ENCODE measurements around the gene PTGFR. TPM values are rescaled to one million over a fixed set of nuclear protein-coding genes. Genes with fewer than 3 reads are reported as not detected.

PTGFR gene
- total and polyA plus RNA-seq, 4 donors: 0.05 to 0.67 (median 0.40) TPM

DNA sequence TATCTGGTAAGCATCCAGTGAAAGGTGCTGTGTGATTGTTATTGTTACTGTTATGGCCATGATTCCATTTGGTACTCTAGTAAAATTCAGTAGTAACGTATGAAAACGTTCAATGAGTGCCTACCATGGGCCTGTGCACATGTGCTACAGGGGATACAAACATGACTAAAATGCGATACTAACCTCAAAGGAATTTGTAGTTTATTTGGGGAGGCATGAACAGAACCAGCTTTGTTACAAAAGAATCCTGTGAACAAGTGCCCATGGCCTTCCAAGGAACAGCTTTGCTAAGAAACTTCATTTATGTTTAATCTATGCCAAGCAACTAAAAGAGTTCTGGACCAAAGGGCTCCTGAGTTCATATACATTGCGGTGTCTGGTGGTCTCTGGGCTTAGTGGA lies 28.7 kb downstream of the PTGFR start (continued):
- TF ChIP-seq TAF1 (conservative IDR thresholded peaks at IDR 0.05): no peak

DNA sequence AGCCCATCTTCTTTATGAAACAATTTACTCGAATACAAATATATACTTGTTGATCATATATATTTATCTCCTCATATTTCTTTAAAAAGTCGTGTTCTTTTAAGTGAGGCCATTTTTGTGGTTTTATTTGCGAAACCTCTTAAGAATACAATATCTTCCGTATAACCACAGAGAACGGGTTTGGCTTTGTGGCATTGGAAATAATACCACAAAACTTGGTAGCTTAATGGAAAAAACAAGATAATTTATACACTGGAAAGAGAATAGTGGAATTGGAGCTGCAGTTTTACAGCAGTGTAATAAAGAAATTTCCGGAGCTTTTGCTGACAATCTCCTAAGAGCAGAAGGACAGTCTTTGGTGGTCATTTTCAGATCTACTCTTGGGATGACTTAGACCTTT lies 29.4 kb downstream of the PTGFR start:
- Histone ChIP-seq H3K36me3 (ENCODE audit: control insufficient read depth in 4 of 4, insufficient read depth in 3 of 4, low read depth in 1 of 4, low read length in 3 of 4) (no peaks in the 10 kb centered on the region), H3K4me3 (ENCODE audit: low read depth in 1 of 3, low read length in 3 of 3) (no peak overlapping the region), H3K9me3 (ENCODE audit: control insufficient read depth in 4 of 4, low read length in 3 of 4) (no peaks in the 10 kb centered on the region), H3K4me1 (ENCODE audit: control insufficient read depth in 4 of 4, insufficient read depth in 4 of 4, low read length in 3 of 4) (no peaks in the 10 kb centered on the region), H3K9ac (ENCODE audit: low read depth in 1 of 2, low read length in 2 of 2) (no peak overlapping the region), H3K27ac (ENCODE audit: low read depth in 1 of 2, low read length in 2 of 2) (no peak overlapping the region), H3K27me3 (ENCODE audit: control insufficient read depth in 4 of 4, insufficient read depth in 4 of 4, low read length in 3 of 4) (no peaks in the 10 kb centered on the region)
- TF ChIP-seq FOXA1 (IDR thresholded peaks at IDR 0.05) (no peak), NR2F2 (IDR thresholded peaks at IDR 0.05) (no peak), EGR1 (IDR thresholded peaks at IDR 0.05; ENCODE audit: low read depth in 2 of 2) (no peak), RAD21 (IDR thresholded peaks at IDR 0.05) (no peak), HNF4G (IDR thresholded peaks at IDR 0.05) (no peak), SP1 (IDR thresholded peaks at IDR 0.05) (no peak), JUND (IDR thresholded peaks at IDR 0.05) (no peak), HNF4A (conservative IDR thresholded peaks at IDR 0.05) (no peak), TAF1 (conservative IDR thresholded peaks at IDR 0.05) (no peak), YY1 (IDR thresholded peaks at IDR 0.05) (no peak), FOXA2 (IDR thresholded peaks at IDR 0.05) (no peak)
- TF ChIP-seq, protein P1, sequence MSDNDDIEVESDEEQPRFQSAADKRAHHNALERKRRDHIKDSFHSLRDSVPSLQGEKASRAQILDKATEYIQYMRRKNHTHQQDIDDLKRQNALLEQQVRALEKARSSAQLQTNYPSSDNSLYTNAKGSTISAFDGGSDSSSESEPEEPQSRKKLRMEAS (IDR thresholded peaks at IDR 0.05): no peak
- TF ChIP-seq, protein P2, sequence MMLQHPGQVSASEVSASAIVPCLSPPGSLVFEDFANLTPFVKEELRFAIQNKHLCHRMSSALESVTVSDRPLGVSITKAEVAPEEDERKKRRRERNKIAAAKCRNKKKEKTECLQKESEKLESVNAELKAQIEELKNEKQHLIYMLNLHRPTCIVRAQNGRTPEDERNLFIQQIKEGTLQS (IDR thresholded peaks at IDR 0.05): no peak
- WGBS: 85% methylated on average over 6 of the region's 6 CpGs
- no peak for DNase-seq (ENCODE audit: low spot score)

DNA sequence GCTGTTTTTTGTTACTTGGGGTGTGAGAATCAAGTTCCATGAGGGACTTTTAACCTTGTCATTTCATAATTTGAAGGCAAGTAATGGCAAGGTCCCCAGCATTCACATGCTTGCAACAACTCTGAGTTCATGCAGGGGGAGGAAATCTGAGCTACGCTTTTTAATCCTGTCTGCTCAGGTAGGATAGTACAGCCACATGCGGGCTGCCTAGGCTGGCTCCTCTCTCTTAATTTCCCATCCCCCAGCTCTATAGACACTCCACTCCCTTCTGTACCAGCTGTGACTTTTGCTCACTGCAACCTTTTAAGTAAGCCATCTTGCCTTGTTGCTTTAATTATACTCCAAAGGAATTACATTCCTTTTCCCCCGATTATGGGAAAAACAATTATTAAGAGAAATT lies 30.1 kb downstream of the PTGFR start:
- 79% methylated on average over 3 of the region's 3 CpGs for WGBS
- H3K4me1 ChIP-seq (ENCODE audit: control insufficient read depth in 4 of 4, insufficient read depth in 4 of 4, low read length in 3 of 4): no peaks in the 10 kb centered on the region
- no peak overlapping the region for H3K9ac ChIP-seq (ENCODE audit: low read depth in 1 of 2, low read length in 2 of 2)
- no peaks in the 10 kb centered on the region for H3K27me3 ChIP-seq (ENCODE audit: control insufficient read depth in 4 of 4, insufficient read depth in 4 of 4, low read length in 3 of 4)
- H3K9me3 ChIP-seq (ENCODE audit: control insufficient read depth in 4 of 4, low read length in 3 of 4): no peaks in the 10 kb centered on the region
- H3K4me3 ChIP-seq (ENCODE audit: low read depth in 1 of 3, low read length in 3 of 3): no peak overlapping the region
- TF ChIP-seq HNF4G (IDR thresholded peaks at IDR 0.05): no peak
- TF ChIP-seq, protein P2 (IDR thresholded peaks at IDR 0.05): no peak
- TF ChIP-seq RAD21 (IDR thresholded peaks at IDR 0.05): no peak
- no peak for TF ChIP-seq TAF1 (conservative IDR thresholded peaks at IDR 0.05)
- TF ChIP-seq, protein P3, sequence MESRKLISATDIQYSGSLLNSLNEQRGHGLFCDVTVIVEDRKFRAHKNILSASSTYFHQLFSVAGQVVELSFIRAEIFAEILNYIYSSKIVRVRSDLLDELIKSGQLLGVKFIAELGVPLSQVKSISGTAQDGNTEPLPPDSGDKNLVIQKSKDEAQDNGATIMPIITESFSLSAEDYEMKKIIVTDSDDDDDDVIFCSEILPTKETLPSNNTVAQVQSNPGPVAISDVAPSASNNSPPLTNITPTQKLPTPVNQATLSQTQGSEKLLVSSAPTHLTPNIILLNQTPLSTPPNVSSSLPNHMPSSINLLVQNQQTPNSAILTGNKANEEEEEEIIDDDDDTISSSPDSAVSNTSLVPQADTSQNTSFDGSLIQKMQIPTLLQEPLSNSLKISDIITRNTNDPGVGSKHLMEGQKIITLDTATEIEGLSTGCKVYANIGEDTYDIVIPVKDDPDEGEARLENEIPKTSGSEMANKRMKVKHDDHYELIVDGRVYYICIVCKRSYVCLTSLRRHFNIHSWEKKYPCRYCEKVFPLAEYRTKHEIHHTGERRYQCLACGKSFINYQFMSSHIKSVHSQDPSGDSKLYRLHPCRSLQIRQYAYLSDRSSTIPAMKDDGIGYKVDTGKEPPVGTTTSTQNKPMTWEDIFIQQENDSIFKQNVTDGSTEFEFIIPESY (IDR thresholded peaks at IDR 0.05): no peak
- DNase-seq (ENCODE audit: low spot score): no peak
- H3K27ac ChIP-seq (ENCODE audit: low read depth in 1 of 2, low read length in 2 of 2): no peak overlapping the region
- H3K36me3 ChIP-seq (ENCODE audit: control insufficient read depth in 4 of 4, insufficient read depth in 3 of 4, low read depth in 1 of 4, low read length in 3 of 4): no peaks in the 10 kb centered on the region

DNA sequence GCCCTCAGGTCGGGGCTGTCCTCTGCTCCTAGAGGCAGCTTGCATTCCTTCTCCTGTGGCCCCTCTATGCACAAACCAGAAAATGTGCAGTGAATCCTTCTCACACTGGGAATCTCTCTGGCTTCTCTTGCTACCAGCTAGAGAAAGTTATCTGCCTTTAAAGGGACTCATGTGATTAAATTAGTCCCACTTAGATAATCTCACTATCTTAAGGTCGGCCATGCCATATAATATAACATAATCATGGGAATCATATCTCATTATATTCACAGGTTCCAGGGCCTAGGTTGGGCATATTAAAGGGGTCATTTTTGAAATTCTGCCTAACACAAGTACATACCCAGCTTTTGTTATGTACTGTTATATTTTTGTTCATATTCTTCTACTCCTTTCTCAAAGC lies 31.4 kb downstream of the PTGFR start:
- Histone ChIP-seq H3K4me1 (ENCODE audit: control insufficient read depth in 4 of 4, insufficient read depth in 4 of 4, low read length in 3 of 4) (no peaks in the 10 kb centered on the region), H3K4me3 (ENCODE audit: low read depth in 1 of 3, low read length in 3 of 3) (no peak overlapping the region), H3K27me3 (ENCODE audit: control insufficient read depth in 4 of 4, insufficient read depth in 4 of 4, low read length in 3 of 4) (no peaks in the 10 kb centered on the region), H3K27ac (ENCODE audit: low read depth in 1 of 2, low read length in 2 of 2) (no peak overlapping the region), H3K9ac (ENCODE audit: low read depth in 1 of 2, low read length in 2 of 2) (no peak overlapping the region), H3K9me3 (ENCODE audit: control insufficient read depth in 4 of 4, low read length in 3 of 4) (no peaks in the 10 kb centered on the region), H3K36me3 (ENCODE audit: control insufficient read depth in 4 of 4, insufficient read depth in 3 of 4, low read depth in 1 of 4, low read length in 3 of 4) (no peaks in the 10 kb centered on the region)
- no peak for DNase-seq (ENCODE audit: low spot score)
- WGBS: 84% methylated on average over 2 of the region's 2 CpGs
- TF ChIP-seq EGR1 (IDR thresholded peaks at IDR 0.05; ENCODE audit: low read depth in 2 of 2) (no peak), GABPA (IDR thresholded peaks at IDR 0.05 in 1 of 2, conservative IDR thresholded peaks at IDR 0.05 in 1 of 2) (no peak), FOXA1 (IDR thresholded peaks at IDR 0.05) (no peak), TAF1 (conservative IDR thresholded peaks at IDR 0.05) (no peak), HNF4A (conservative IDR thresholded peaks at IDR 0.05) (no peak), RAD21 (IDR thresholded peaks at IDR 0.05) (no peak), SP1 (IDR thresholded peaks at IDR 0.05) (no peak)
- TF ChIP-seq, protein P1 (IDR thresholded peaks at IDR 0.05): no peak
- TF ChIP-seq, protein P4, sequence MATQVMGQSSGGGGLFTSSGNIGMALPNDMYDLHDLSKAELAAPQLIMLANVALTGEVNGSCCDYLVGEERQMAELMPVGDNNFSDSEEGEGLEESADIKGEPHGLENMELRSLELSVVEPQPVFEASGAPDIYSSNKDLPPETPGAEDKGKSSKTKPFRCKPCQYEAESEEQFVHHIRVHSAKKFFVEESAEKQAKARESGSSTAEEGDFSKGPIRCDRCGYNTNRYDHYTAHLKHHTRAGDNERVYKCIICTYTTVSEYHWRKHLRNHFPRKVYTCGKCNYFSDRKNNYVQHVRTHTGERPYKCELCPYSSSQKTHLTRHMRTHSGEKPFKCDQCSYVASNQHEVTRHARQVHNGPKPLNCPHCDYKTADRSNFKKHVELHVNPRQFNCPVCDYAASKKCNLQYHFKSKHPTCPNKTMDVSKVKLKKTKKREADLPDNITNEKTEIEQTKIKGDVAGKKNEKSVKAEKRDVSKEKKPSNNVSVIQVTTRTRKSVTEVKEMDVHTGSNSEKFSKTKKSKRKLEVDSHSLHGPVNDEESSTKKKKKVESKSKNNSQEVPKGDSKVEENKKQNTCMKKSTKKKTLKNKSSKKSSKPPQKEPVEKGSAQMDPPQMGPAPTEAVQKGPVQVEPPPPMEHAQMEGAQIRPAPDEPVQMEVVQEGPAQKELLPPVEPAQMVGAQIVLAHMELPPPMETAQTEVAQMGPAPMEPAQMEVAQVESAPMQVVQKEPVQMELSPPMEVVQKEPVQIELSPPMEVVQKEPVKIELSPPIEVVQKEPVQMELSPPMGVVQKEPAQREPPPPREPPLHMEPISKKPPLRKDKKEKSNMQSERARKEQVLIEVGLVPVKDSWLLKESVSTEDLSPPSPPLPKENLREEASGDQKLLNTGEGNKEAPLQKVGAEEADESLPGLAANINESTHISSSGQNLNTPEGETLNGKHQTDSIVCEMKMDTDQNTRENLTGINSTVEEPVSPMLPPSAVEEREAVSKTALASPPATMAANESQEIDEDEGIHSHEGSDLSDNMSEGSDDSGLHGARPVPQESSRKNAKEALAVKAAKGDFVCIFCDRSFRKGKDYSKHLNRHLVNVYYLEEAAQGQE (IDR thresholded peaks at IDR 0.05): no peak
- TF ChIP-seq, protein P5, sequence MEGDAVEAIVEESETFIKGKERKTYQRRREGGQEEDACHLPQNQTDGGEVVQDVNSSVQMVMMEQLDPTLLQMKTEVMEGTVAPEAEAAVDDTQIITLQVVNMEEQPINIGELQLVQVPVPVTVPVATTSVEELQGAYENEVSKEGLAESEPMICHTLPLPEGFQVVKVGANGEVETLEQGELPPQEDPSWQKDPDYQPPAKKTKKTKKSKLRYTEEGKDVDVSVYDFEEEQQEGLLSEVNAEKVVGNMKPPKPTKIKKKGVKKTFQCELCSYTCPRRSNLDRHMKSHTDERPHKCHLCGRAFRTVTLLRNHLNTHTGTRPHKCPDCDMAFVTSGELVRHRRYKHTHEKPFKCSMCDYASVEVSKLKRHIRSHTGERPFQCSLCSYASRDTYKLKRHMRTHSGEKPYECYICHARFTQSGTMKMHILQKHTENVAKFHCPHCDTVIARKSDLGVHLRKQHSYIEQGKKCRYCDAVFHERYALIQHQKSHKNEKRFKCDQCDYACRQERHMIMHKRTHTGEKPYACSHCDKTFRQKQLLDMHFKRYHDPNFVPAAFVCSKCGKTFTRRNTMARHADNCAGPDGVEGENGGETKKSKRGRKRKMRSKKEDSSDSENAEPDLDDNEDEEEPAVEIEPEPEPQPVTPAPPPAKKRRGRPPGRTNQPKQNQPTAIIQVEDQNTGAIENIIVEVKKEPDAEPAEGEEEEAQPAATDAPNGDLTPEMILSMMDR (IDR thresholded peaks at IDR 0.05; ENCODE audit: low read depth, low read length, missing input control): no peak
